Endometrial microvascular endothelial cells (primary cell): Measurements from ENCODE around the gene CYP4F11. TPM values are rescaled to one million over a fixed set of nuclear protein-coding genes. Genes with fewer than 3 reads are reported as not detected.

Source experiments
- total RNA-seq: library from RNA; depleted of rRNA; stranded (reverse); fragments of >200 nt; gene quantifications from one replicate; pipeline ENCODE4 v1.2.3, GENCODE V29; 2015; ENCODE audit errors: inconsistent ontology term

CYP4F11 gene
- total RNA-seq, 1 donor from 2014 or later, result not detected

Other genes with a start within 250 kb of the CYP4F11 start
- gene OR10H2, start 206.5 kb downstream of the CYP4F11 start, total RNA-seq, result not detected
- not detected for gene OR10H3, start 196.5 kb downstream of the CYP4F11 start, total RNA-seq
- not detected for gene OR10H5, start 146.9 kb downstream of the CYP4F11 start, total RNA-seq
- not detected for gene OR10H1, start 118.9 kb downstream of the CYP4F11 start, total RNA-seq
- gene CYP4F2, start 36.5 kb downstream of the CYP4F11 start, total RNA-seq, result not detected
- not detected for gene OR10H4, start 14.5 kb upstream of the CYP4F11 start, total RNA-seq
- gene TPM4, start 142.0 kb upstream of the CYP4F11 start, total RNA-seq, result 1,107 TPM
- gene RAB8A, start 177.4 kb upstream of the CYP4F11 start, total RNA-seq, result 87.3 TPM
- gene HSH2D, start 209.2 kb upstream of the CYP4F11 start, total RNA-seq, result not detected
- not detected for gene CIB3, start 239.0 kb upstream of the CYP4F11 start, total RNA-seq